OCI-LY7 (cell line): ENCODE data around the gene TEX13B. TPM values are rescaled to one million over a fixed set of nuclear protein-coding genes. Genes with fewer than 3 reads are reported as not detected.

Experiments
- BruUV-seq: library from RNA; stranded (reverse); fragments of 400-500 nt; replicated peaks from 2 replicates; lab custom pipeline; 2021; lab: Mats Ljungman, UMichigan
- CTCF ChIA-PET: fragments of 300-600 bp; sonication (Branson Sonifier 250); formaldehyde crosslinking; loops from one replicate; lab custom pipeline; 2022; ENCODE audit warnings: antibody characterized with exemption; ENCODE audit not compliant: unreplicated experiment; lab: Charles Lee
- POLR2A ChIA-PET: fragments of 300-600 bp; sonication (Branson Sonifier 250); formaldehyde crosslinking; loops from one replicate; lab custom pipeline; 2022; ENCODE audit warnings: antibody characterized with exemption; lab: Charles Lee
- DNase-seq: peaks from one replicate; pipeline ENCODE4 v3.0.0-alpha.2; 2015; ENCODE audit warnings: low spot score
- H2AFZ ChIP-seq: fragments of 200-600 bp; sonication (generic), shearing (Covaris generic); 2 replicates; pipeline ENCODE4 v1.6.1; 2014; ENCODE audit warnings: mild to moderate bottlenecking, antibody characterized with exemption, low read length, moderate library complexity
- H3K27ac ChIP-seq: fragments of 200-600 bp; sonication (generic); 2 replicates; pipeline ENCODE4 v1.5.1; 2014; ENCODE audit warnings: mixed run types, low read depth, mild to moderate bottlenecking, moderate library complexity, low read length, inconsistent platforms; ENCODE audit not compliant: poor library complexity, severe bottlenecking
- H3K36me3 ChIP-seq: fragments of 200-600 bp; sonication (generic); 2 replicates; pipeline ENCODE4 v1.6.1; 2014; ENCODE audit warnings: mild to moderate bottlenecking, antibody characterized with exemption, low read length, moderate library complexity, mixed read lengths; ENCODE audit not compliant: insufficient read depth
- H3K4me1 ChIP-seq: fragments of 200-600 bp; sonication (generic); 2 replicates; pipeline ENCODE4 v1.5.1; 2014; ENCODE audit warnings: mild to moderate bottlenecking, low read length; ENCODE audit not compliant: insufficient read depth, poor library complexity, severe bottlenecking
- H3K4me2 ChIP-seq: fragments of 200-600 bp; sonication (generic); 2 replicates; pipeline ENCODE4 v1.6.1; 2014; ENCODE audit warnings: mild to moderate bottlenecking, low read length
- H3K4me3 ChIP-seq: fragments of 200-600 bp; sonication (generic); 2 replicates; pipeline ENCODE4 v1.5.1; 2014; ENCODE audit warnings: mild to moderate bottlenecking, low read depth, low read length; ENCODE audit not compliant: poor library complexity, severe bottlenecking
- H3K79me2 ChIP-seq: fragments of 200-600 bp; sonication (generic); 2 replicates; pipeline ENCODE4 v1.6.1; 2016; ENCODE audit warnings: low read depth, mild to moderate bottlenecking, low read length, moderate library complexity, mixed read lengths; ENCODE audit not compliant: insufficient read depth
- H3K9me2 ChIP-seq: fragments of 200-600 bp; sonication (generic); 2 replicates; pipeline ENCODE4 v1.6.1; 2016; ENCODE audit warnings: mild to moderate bottlenecking, low read length, mixed read lengths; ENCODE audit not compliant: insufficient read depth
- H3K9me3 ChIP-seq: fragments of 200-600 bp; sonication (generic); 2 replicates; pipeline ENCODE4 v1.6.1; 2014; ENCODE audit warnings: mild to moderate bottlenecking, mixed run types, low read length, mixed read lengths
- H4K20me1 ChIP-seq: fragments of 200-600 bp; sonication (generic); 2 replicates; pipeline ENCODE4 v1.6.1; 2014; ENCODE audit warnings: mild to moderate bottlenecking, antibody characterized with exemption, low read length, moderate library complexity, mixed read lengths; ENCODE audit not compliant: insufficient read depth
- CTCF ChIP-seq: fragments of 200-600 bp; sonication (generic); conservative IDR thresholded peaks from 2 replicates; pipeline ENCODE4 v1.5.1; 2014; ENCODE audit warnings: mild to moderate bottlenecking, antibody characterized with exemption, low read length, moderate library complexity, mixed read lengths
- EZH2phosphoT487 ChIP-seq: fragments of 200-600 bp; sonication (generic); IDR thresholded peaks from 2 replicates; pipeline ENCODE4 v1.6.1; 2018; ENCODE audit warnings: low read depth, borderline replicate concordance, mild to moderate bottlenecking, mixed run types, antibody characterized with exemption, low read length, moderate library complexity, mixed read lengths
- intact Hi-C: fragments of 100-400 bp; cut with micrococcal nuclease; formaldehyde crosslinking; loops from one replicate; pipeline ENCODE4 v1.10.0; 2022; ENCODE audit not compliant: unreplicated experiment
- total RNA-seq, 2 experiments: library from RNA; depleted of rRNA in 1 of 2; stranded (reverse); fragments of >200 nt in 1 of 2; shearing (Covaris generic) in 1 of 2; gene quantifications; 2 replicates each; pipeline ENCODE4 v1.2.3, GENCODE V29; 2014 to 2022

The TEX13B gene
- total RNA-seq, 2 experiments from 2014 or later: not detected

- no peak overlapping the region for H3K27ac ChIP-seq
- no TSS peak for BruUV-seq
- no peak for DNase-seq
- POLR2A ChIA-PET: no interaction called here
- no peaks in the 10 kb centered on the region for H4K20me1 ChIP-seq
- no peaks in the 10 kb centered on the region for H3K9me3 ChIP-seq
- TF ChIP-seq CTCF: no peak
- TF ChIP-seq EZH2phosphoT487: no peak
- no peak overlapping the region for H3K4me3 ChIP-seq
- H3K9me2 ChIP-seq: no peaks in the 10 kb centered on the region
- H3K4me1 ChIP-seq: no peaks in the 10 kb centered on the region
- H3K36me3 ChIP-seq: no peaks in the 10 kb centered on the region
- H2AFZ ChIP-seq: no peak overlapping the region
- intact Hi-C loops: no loop called here
- H3K4me2 ChIP-seq: no peak overlapping the region
- H3K79me2 ChIP-seq: no peaks in the 10 kb centered on the region
- CTCF ChIA-PET: no interaction called here
Measured at GRCh38 chrX:108018656-108019381, 36.6 kb upstream of the TEX13B start.

- no peaks in the 10 kb centered on the region for H3K79me2 ChIP-seq
- ChIA-PET CTCF (no interaction called here), POLR2A (interaction anchor here (0.6 kb wide), 1 partner anchor 704 kb away, joined by 3 read pairs; no protein-coding TSS in a partner anchor)
- 0 out of 2 replicates have a peak overlapping the region, but pooled peaks have one; percentile 41 for H2AFZ ChIP-seq
- H3K9me3 ChIP-seq: no peaks in the 10 kb centered on the region
- no peaks in the 10 kb centered on the region for H3K9me2 ChIP-seq
- BruUV-seq: no TSS peak
- TF ChIP-seq CTCF: peak; percentile 78
- no peak for TF ChIP-seq EZH2phosphoT487
- no peak overlapping the region for H3K27ac ChIP-seq
- H3K4me1 ChIP-seq: no peaks in the 10 kb centered on the region
- no peaks in the 10 kb centered on the region for H3K36me3 ChIP-seq
- no peak overlapping the region for H3K4me2 ChIP-seq
- peak; percentile 53 for DNase-seq
- intact Hi-C loops: no loop called here
- no peaks in the 10 kb centered on the region for H4K20me1 ChIP-seq
- no peak overlapping the region for H3K4me3 ChIP-seq
Measured at GRCh38 chrX:108001218-108001814, 19.1 kb upstream of the TEX13B start.

- no peak for DNase-seq
- H3K9me2 ChIP-seq: no peaks in the 10 kb centered on the region
- ChIA-PET CTCF (no interaction called here), POLR2A (no interaction called here)
- no peaks in the 10 kb centered on the region for H3K79me2 ChIP-seq
- no peak overlapping the region for H2AFZ ChIP-seq
- no peaks in the 10 kb centered on the region for H4K20me1 ChIP-seq
- no peak overlapping the region for H3K4me3 ChIP-seq
- H3K4me2 ChIP-seq: no peak overlapping the region
- TF ChIP-seq EZH2phosphoT487 (no peak), CTCF (no peak)
- no peaks in the 10 kb centered on the region for H3K4me1 ChIP-seq
- H3K27ac ChIP-seq: no peak overlapping the region
- intact Hi-C loops: no loop called here
- no TSS peak for BruUV-seq
- no peaks in the 10 kb centered on the region for H3K9me3 ChIP-seq
- H3K36me3 ChIP-seq: no peaks in the 10 kb centered on the region
Measured at GRCh38 chrX:108000751-108001150, 18.6 kb upstream of the TEX13B start.
